K562 (cell line): ENCODE results near the gene PAFAH1B1. TPM values are rescaled to one million over a fixed set of nuclear protein-coding genes. Genes with fewer than 3 reads are reported as not detected.

Experiments
- ATAC-seq: fragments of 200-7000 bp; cut with Tn5 transposase; 3 replicates; pipeline ENCODE4 v1.9.1; 2020; ENCODE audit warnings: moderate library complexity
- BruUV-seq: library from RNA; stranded (reverse); fragments of 400-500 nt; replicated peaks from 2 replicates; lab custom pipeline; 2021; lab: Mats Ljungman, UMichigan
- CTCF ChIA-PET: fragments of 300-600 bp; formaldehyde crosslinking; extraction: SDS; loops from one replicate; lab custom pipeline; 2021; ENCODE audit warnings: low intra/inter-chr PET ratio; lab: Yijun Ruan, JAX
- POLR2A ChIA-PET: fragments of 300-600, 350-650 bp; sonication (Branson Sonifier 250); formaldehyde crosslinking; extraction: SDS; loops from one replicate; lab custom pipeline; 2021; ENCODE audit warnings: antibody characterized with exemption, inconsistent platforms; lab: Yijun Ruan, JAX
- DNase-seq, 4 experiments: peaks; one replicate each; pipeline versions ENCODE4 v3.0.0 to v3.0.0-alpha.2; 2011 to 2018; ENCODE audit warnings: low spot score in 3 of 4, mixed read lengths in 3 of 4; ENCODE audit errors: extremely low read depth in 1 of 4
- FAIRE-seq: peaks from 2 replicates; lab custom pipeline; 2011; peaks lifted over from hg19 to GRCh38; lab: Jason Lieb, UNC
- H2AFZ ChIP-seq: 2 replicates; pipeline ENCODE4 v1.6.0; 2011; ENCODE audit warnings: low read depth, low read length, control low read depth, inconsistent platforms
- H3K27ac ChIP-seq: fragments of 200-600 bp; 3 replicates; pipeline ENCODE4 v1.8.0; 2011; ENCODE audit warnings: low read depth, mild to moderate bottlenecking, control low read depth, inconsistent platforms, low read length, moderate library complexity, mixed read lengths; ENCODE audit errors: extremely low read depth
- H3K27me3 ChIP-seq, 2 experiments: fragments of 300-600 bp in 1 of 2; 2 replicates in 1 of 2; 3 replicates in 1 of 2; pipeline versions ENCODE4 v1.6.0 to v1.8.0; 2011; ENCODE audit warnings: inconsistent platforms in 2 of 2, low read length in 2 of 2, mild to moderate bottlenecking in 1 of 2, mixed read lengths in 1 of 2, moderate library complexity in 1 of 2; ENCODE audit not compliant: control insufficient read depth in 2 of 2, insufficient read depth in 2 of 2
- H3K36me3 ChIP-seq: fragments of 300-600 bp; 3 replicates; pipeline ENCODE4 v1.8.0; 2011; ENCODE audit warnings: mild to moderate bottlenecking, low read length, inconsistent platforms; ENCODE audit not compliant: control insufficient read depth, insufficient read depth
- H3K4me1 ChIP-seq, 2 experiments: fragments of 200-600 bp in 1 of 2; replicated peaks in 1 of 2; 2 replicates in 1 of 2; 3 replicates in 1 of 2; pipeline versions ENCODE4 v1.5.1 to v1.8.0; 2011; ENCODE audit warnings: inconsistent platforms in 2 of 2, low read length in 2 of 2, mild to moderate bottlenecking in 1 of 2, mixed read lengths in 1 of 2, moderate library complexity in 1 of 2; ENCODE audit not compliant: control insufficient read depth in 2 of 2, insufficient read depth in 2 of 2
- H3K4me2 ChIP-seq: 2 replicates; pipeline ENCODE4 v1.6.1; 2011; ENCODE audit warnings: low read length, control low read depth, inconsistent platforms, mixed read lengths; ENCODE audit not compliant: insufficient read depth
- H3K4me3 ChIP-seq: fragments of 200-600 bp; sonication (generic), shearing (Covaris generic); 2 replicates; pipeline ENCODE4 v1.5.1; 2016; ENCODE audit warnings: control low read depth, inconsistent platforms
- H3K79me2 ChIP-seq: fragments of 200-600 bp; 3 replicates; pipeline ENCODE4 v1.8.0; 2011; ENCODE audit warnings: low read length, inconsistent platforms; ENCODE audit not compliant: control insufficient read depth, insufficient read depth
- H3K9ac ChIP-seq, 2 experiments: 2 replicates each; pipeline versions ENCODE4 v1.6.0 to v1.6.1; 2011; ENCODE audit warnings: low read depth in 2 of 2, low read length in 2 of 2, control low read depth in 1 of 2, inconsistent platforms in 1 of 2, mild to moderate bottlenecking in 1 of 2, mixed read lengths in 1 of 2; ENCODE audit not compliant: insufficient read depth in 1 of 2
- H3K9me1 ChIP-seq: one replicate; pipeline ENCODE4 v1.6.0; 2011; ENCODE audit warnings: inconsistent platforms, mild to moderate bottlenecking, low read length, moderate library complexity; ENCODE audit not compliant: control insufficient read depth, insufficient read depth
- H3K9me3 ChIP-seq: replicated peaks from 2 replicates; pipeline ENCODE4 v1.5.1; 2011; ENCODE audit warnings: low read depth, low read length, inconsistent platforms; ENCODE audit not compliant: control insufficient read depth, insufficient read depth
- H4K20me1 ChIP-seq: replicated peaks from 2 replicates; pipeline ENCODE4 v1.6.1; 2011; ENCODE audit warnings: low read length, inconsistent platforms, mixed read lengths; ENCODE audit not compliant: control insufficient read depth, insufficient read depth
- CBX8 ChIP-seq: fragments of 200-600 bp; sonication (generic); IDR thresholded peaks from 2 replicates; pipeline ENCODE4 v1.6.1; 2012; ENCODE audit warnings: borderline replicate concordance, mixed run types, low read depth, mild to moderate bottlenecking, moderate library complexity, mixed read lengths, low read length, control low read depth, inconsistent platforms; ENCODE audit not compliant: poor library complexity, severe bottlenecking; ENCODE audit errors: extremely low read depth
- EHMT2 ChIP-seq: fragments of 450-650 bp; IDR thresholded peaks from 2 replicates; pipeline ENCODE4 v1.6.1; 2018; ENCODE audit warnings: antibody characterized with exemption
- MYBL2 ChIP-seq, 2 experiments: fragments of 450-650 bp in 1 of 2; sonication (generic) in 1 of 2; formaldehyde crosslinking in 1 of 2; IDR thresholded peaks; 2 replicates each; pipeline versions ENCODE4 v1.6.1 to v1.8.1; 2017 to 2022; ENCODE audit warnings: borderline replicate concordance in 1 of 2, inconsistent platforms in 1 of 2, low read depth in 1 of 2, mild to moderate bottlenecking in 1 of 2, missing genetic modification reagents in 1 of 2, moderate library complexity in 1 of 2
- NR3C1 ChIP-seq: sonication (generic); formaldehyde crosslinking; IDR thresholded peaks from 2 replicates; pipeline ENCODE4 v1.8.1; 2022; ENCODE audit warnings: missing genetic modification reagents
- NR4A1 ChIP-seq, 2 experiments: fragments of 250-450 bp in 1 of 2; fragments of 450-650 bp in 1 of 2; sonication (Bioruptor Pico) in 1 of 2; IDR thresholded peaks; 2 replicates each; pipeline versions ENCODE4 v1.4.0 to v1.6.1; 2016 to 2020; ENCODE audit warnings: mild to moderate bottlenecking in 2 of 2, missing compliant biosample characterization in 1 of 2, missing genetic modification characterization in 1 of 2, moderate library complexity in 1 of 2
- PHB2 ChIP-seq: fragments of 450-650 bp; IDR thresholded peaks from 2 replicates; pipeline ENCODE4 v1.6.1; 2017; ENCODE audit warnings: low read depth
- RFX5 ChIP-seq: IDR thresholded peaks from 2 replicates; pipeline ENCODE4 v1.6.1; 2011; ENCODE audit warnings: low read depth, mild to moderate bottlenecking, improper control_type of control experiment, low read length
- ZFX ChIP-seq: sonication (generic); formaldehyde crosslinking; IDR thresholded peaks from 2 replicates; pipeline ENCODE4 v1.8.0; 2022; ENCODE audit warnings: mild to moderate bottlenecking, missing genetic modification reagents, moderate library complexity
- ZNF408 ChIP-seq: fragments of 250-450 bp; sonication (Bioruptor Pico); IDR thresholded peaks from 2 replicates; pipeline ENCODE4 v1.4.0; 2020; ENCODE audit warnings: low read depth, mild to moderate bottlenecking, moderate library complexity
- ZNF76 ChIP-seq: fragments of 250-450 bp; sonication (Bioruptor Pico); IDR thresholded peaks from 2 replicates; pipeline ENCODE4 v1.4.0; 2020; ENCODE audit warnings: mild to moderate bottlenecking, moderate library complexity, borderline replicate concordance
- WGBS: fragments of 100-300 bp; shearing (Covaris generic); methylation state at CpG from one replicate; pipeline ENCODE4 v1.1.6; 2016; ENCODE audit warnings: low coverage, mixed read lengths; ENCODE audit not compliant: insufficient coverage; ENCODE audit errors: missing lambda C conversion rate; 5-methylcytosine and 5-hydroxymethylcytosine counted together
- in situ Hi-C: fragments of 300-500 bp; cut with MboI; formaldehyde crosslinking; loops from 4 replicates; pipeline ENCODE4 v1.15.0; 2018; ENCODE audit warnings: inconsistent platforms, mixed read lengths
- intact Hi-C: fragments of 100-400 bp; cut with micrococcal nuclease; formaldehyde crosslinking; loops from 2 replicates; pipeline ENCODE4 v1.14.2; 2022
- polyA plus RNA-seq, 8 experiments: library from polyadenylated mRNA; depleted of rRNA in 4 of 8; stranded (reverse) in 5 of 8; unstranded in 3 of 8; fragments of >200 nt; fragmentation: Nextera tagmentation in 2 of 8; fragmentation: Illumina TruSeq in 1 of 8; extraction: Ambion mirVana in 2 of 8; extraction: Trizol in 1 of 8; gene quantifications; 2 replicates each; pipeline versions ENCODE4 v1.2.1 to v1.2.3, GENCODE V29; 2011 to 2014; ENCODE audit warnings: inconsistent platforms in 1 of 8, missing spikeins in 1 of 8
- total RNA-seq, 7 experiments: library from RNA; depleted of rRNA in 6 of 7; stranded (reverse); fragments of >200 nt in 6 of 7; fragmentation: Illumina TruSeq in 2 of 7; extraction: Trizol in 2 of 7; gene quantifications; 2 replicates each; pipeline versions ENCODE4 v1.2.1 to v1.2.3, GENCODE V29; 2011 to 2021; ENCODE audit warnings: low replicate concordance in 1 of 7
- TF ChIP-seq, protein P1 (sequence below): fragments of 250-450 bp; sonication (Bioruptor Pico); IDR thresholded peaks from 2 replicates; pipeline ENCODE4 v1.9.0; 2021; ENCODE audit warnings: mild to moderate bottlenecking
- TF ChIP-seq, protein P2 (sequence below): IDR thresholded peaks from 3 replicates; pipeline ENCODE4 v1.6.1; 2011; ENCODE audit warnings: borderline replicate concordance, mild to moderate bottlenecking, moderate library complexity; ENCODE audit not compliant: insufficient read length; ENCODE audit errors: extremely low read depth
- TF ChIP-seq, protein P3 (sequence below), 2 experiments: fragments of 450-650 bp; IDR thresholded peaks; 2 replicates each; pipeline ENCODE4 v1.6.1; 2016

Gene PAFAH1B1
- total and polyA plus RNA-seq, 9 of the 15 experiments (the other 6 are each of a cell fraction or from before 2014, with no cell fraction given), result 23.3 to 66.4 (median 40.2) TPM

DNA sequence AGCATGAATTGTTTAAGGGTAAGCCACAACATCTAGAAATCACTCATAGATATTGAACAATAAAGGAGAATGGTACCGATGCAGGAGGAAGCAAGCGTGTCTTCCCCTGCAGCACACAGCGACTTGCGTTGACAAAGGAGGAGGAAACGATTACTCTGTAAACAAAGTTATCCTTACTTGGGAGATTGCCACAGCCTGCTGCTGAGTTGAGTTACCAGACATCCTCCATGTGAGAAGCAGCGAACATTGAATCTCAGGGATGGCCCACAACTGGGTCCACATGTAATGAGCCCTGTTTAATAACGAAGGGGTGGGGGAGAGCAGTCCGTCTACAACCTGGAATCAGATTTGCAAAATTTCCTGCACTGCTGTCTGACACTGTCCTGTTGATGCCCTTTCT lies 90.5 kb downstream of the PAFAH1B1 start:
- no peak overlapping the region for H3K27ac ChIP-seq
- H3K4me3 ChIP-seq, result no peak overlapping the region
- no peak overlapping the region for H3K4me2 ChIP-seq
- FAIRE-seq (no peak), ATAC-seq (no peak), DNase-seq (no peak)
- H3K79me2 ChIP-seq, result no peaks in the 10 kb centered on the region
- 73% methylated on average over 8 of the region's 8 CpGs for WGBS
- in situ Hi-C loops, result no loop called here
- ChIA-PET POLR2A (interaction anchor here (0.7 to 1.1 kb wide), 2 partner anchors 9 to 10 kb away, joined by 3 read pairs; no protein-coding TSS in a partner anchor), CTCF (no interaction called here)
- no peaks in the 10 kb centered on the region for H3K27me3 ChIP-seq
- H3K36me3 ChIP-seq, result peaks cover 47% of the 10 kb centered on the region; the same call in 2 of the 3 replicates
- no peak overlapping the region for H3K9ac ChIP-seq
- no TSS peak for BruUV-seq
- TF ChIP-seq NR4A1 (CRISPR knock-in tag; IDR thresholded peaks at IDR 0.05), result no peak
- no peak for TF ChIP-seq NR4A1 (tag; IDR thresholded peaks at IDR 0.05)
- no peak for TF ChIP-seq PHB2
- no peak for TF ChIP-seq EHMT2
- TF ChIP-seq, protein P1, sequence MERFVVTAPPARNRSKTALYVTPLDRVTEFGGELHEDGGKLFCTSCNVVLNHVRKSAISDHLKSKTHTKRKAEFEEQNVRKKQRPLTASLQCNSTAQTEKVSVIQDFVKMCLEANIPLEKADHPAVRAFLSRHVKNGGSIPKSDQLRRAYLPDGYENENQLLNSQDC, result no peak
- TF ChIP-seq ZNF408, result no peak
- TF ChIP-seq RFX5, result no peak
- TF ChIP-seq CBX8, result no peak
- no peak for TF ChIP-seq ZNF76
- TF ChIP-seq NR3C1 (CRISPR knock-in tag), result no peak
- no peak for TF ChIP-seq ZFX (CRISPR knock-in tag)
- TF ChIP-seq, protein P2, sequence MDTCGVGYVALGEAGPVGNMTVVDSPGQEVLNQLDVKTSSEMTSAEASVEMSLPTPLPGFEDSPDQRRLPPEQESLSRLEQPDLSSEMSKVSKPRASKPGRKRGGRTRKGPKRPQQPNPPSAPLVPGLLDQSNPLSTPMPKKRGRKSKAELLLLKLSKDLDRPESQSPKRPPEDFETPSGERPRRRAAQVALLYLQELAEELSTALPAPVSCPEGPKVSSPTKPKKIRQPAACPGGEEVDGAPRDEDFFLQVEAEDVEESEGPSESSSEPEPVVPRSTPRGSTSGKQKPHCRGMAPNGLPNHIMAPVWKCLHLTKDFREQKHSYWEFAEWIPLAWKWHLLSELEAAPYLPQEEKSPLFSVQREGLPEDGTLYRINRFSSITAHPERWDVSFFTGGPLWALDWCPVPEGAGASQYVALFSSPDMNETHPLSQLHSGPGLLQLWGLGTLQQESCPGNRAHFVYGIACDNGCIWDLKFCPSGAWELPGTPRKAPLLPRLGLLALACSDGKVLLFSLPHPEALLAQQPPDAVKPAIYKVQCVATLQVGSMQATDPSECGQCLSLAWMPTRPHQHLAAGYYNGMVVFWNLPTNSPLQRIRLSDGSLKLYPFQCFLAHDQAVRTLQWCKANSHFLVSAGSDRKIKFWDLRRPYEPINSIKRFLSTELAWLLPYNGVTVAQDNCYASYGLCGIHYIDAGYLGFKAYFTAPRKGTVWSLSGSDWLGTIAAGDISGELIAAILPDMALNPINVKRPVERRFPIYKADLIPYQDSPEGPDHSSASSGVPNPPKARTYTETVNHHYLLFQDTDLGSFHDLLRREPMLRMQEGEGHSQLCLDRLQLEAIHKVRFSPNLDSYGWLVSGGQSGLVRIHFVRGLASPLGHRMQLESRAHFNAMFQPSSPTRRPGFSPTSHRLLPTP, result no peak
- TF ChIP-seq, protein P3, sequence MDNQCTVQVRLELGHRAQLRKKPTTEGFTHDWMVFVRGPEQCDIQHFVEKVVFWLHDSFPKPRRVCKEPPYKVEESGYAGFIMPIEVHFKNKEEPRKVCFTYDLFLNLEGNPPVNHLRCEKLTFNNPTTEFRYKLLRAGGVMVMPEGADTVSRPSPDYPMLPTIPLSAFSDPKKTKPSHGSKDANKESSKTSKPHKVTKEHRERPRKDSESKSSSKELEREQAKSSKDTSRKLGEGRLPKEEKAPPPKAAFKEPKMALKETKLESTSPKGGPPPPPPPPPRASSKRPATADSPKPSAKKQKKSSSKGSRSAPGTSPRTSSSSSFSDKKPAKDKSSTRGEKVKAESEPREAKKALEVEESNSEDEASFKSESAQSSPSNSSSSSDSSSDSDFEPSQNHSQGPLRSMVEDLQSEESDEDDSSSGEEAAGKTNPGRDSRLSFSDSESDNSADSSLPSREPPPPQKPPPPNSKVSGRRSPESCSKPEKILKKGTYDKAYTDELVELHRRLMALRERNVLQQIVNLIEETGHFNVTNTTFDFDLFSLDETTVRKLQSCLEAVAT (IDR thresholded peaks at IDR 0.05), result no peak
- TF ChIP-seq MYBL2 (IDR thresholded peaks at IDR 0.05; ENCODE audit: low read depth), result no peak
- no peak for TF ChIP-seq MYBL2 (CRISPR knock-in tag; IDR thresholded peaks at IDR 0.05; ENCODE audit: borderline replicate concordance)
- no peaks in the 10 kb centered on the region for H3K9me1 ChIP-seq
- intact Hi-C loops, result no loop called here
- no peak overlapping the region for H2AFZ ChIP-seq
- peaks cover 0 to 7% of the 10 kb centered on the region in 2 experiments; a peak in 2 of 5 replicates for H3K4me1 ChIP-seq
- H4K20me1 ChIP-seq, result 0 out of 2 replicates have a peak, but pooled peaks cover 3% of the 10 kb centered on the region
- H3K9me3 ChIP-seq, result no peaks in the 10 kb centered on the region
